Measurements from ENCODE around the gene TARS1. TPM values are rescaled to one million over a fixed set of nuclear protein-coding genes. Genes with fewer than 3 reads are reported as not detected.

The TARS1 gene
- total and polyA plus RNA-seq, 9 donors: 34.1 to 176 (median 48.9) TPM

GRCh38 chr5:33501260-33501659, 60.5 kb downstream of the TARS1 start:
- intact Hi-C loops (cut with DNase I): no loop called here
- Histone ChIP-seq H3K4me1 (ENCODE audit: insufficient read depth) (no peaks in the 10 kb centered on the region), H3K27ac (no peak overlapping the region), H3K27me3 (no peaks in the 10 kb centered on the region), H3K36me3 (no peaks in the 10 kb centered on the region), H3K4me3 (no peak overlapping the region), H3K9me3 (no peaks in the 10 kb centered on the region)
- 95 to 96% (median 95%) methylated on average over 4 of the region's 4 CpGs for WGBS, 3 donors
- no peak for DNase-seq
- TF ChIP-seq EP300 (IDR thresholded peaks at IDR 0.05) (no peak), CTCF (IDR thresholded peaks at IDR 0.05) (no peak), POLR2A (IDR thresholded peaks at IDR 0.05) (no peak)

DNA sequence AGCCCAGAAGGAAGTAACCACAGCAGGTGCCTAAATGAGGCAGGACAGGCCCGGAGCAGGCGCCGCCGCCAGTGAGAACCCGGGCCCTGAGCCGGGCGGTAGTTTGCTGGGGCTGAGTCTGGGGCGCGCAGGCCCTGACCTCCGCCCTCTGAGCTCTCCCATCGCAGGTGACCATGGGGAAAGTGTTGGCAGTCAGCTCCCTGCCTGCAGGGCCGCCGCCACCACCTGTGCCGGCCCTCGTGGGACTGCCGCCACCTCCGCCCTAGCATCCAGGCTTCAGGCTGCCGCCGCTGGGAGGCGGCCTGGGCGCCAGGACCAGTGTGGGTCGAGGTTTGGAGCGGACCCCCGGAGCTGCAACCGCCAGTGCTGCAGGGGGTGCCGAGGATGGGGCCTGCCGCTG, 61.1 kb downstream of the TARS1 start:
- Histone ChIP-seq H3K9me3 (no peaks in the 10 kb centered on the region), H3K27ac (no peak overlapping the region), H3K4me1 (ENCODE audit: insufficient read depth) (no peaks in the 10 kb centered on the region), H3K4me3 (no peak overlapping the region), H3K27me3 (no peaks in the 10 kb centered on the region), H3K36me3 (no peaks in the 10 kb centered on the region)
- TF ChIP-seq POLR2A (IDR thresholded peaks at IDR 0.05) (no peak), CTCF (IDR thresholded peaks at IDR 0.05) (no peak), EP300 (IDR thresholded peaks at IDR 0.05) (no peak)
- intact Hi-C loops (cut with DNase I): no loop called here
- DNase-seq: no peak
- WGBS, 3 donors: 92 to 94% (median 92%) methylated on average over 27 of the region's 27 CpGs

GRCh38 chr5:33504570-33504969, 63.8 kb downstream of the TARS1 start:
- intact Hi-C loops (cut with DNase I): no loop called here

GRCh38 chr5:33507426-33507825, 66.7 kb downstream of the TARS1 start:
- TF ChIP-seq CTCF (IDR thresholded peaks at IDR 0.05) (no peak), EP300 (IDR thresholded peaks at IDR 0.05) (no peak), POLR2A (IDR thresholded peaks at IDR 0.05) (no peak)
- Histone ChIP-seq H3K27me3 (no peaks in the 10 kb centered on the region), H3K4me1 (ENCODE audit: insufficient read depth) (no peaks in the 10 kb centered on the region), H3K4me3 (no peak overlapping the region), H3K36me3 (no peaks in the 10 kb centered on the region), H3K9me3 (no peaks in the 10 kb centered on the region), H3K27ac (no peak overlapping the region)
- DNase-seq: no peak
- intact Hi-C loops (cut with DNase I): no loop called here
- 70 to 80% (median 70%) methylated on average over 4 of the region's 4 CpGs for WGBS, 3 donors

More at GRCh38 chr5:33504570-33504969, 63.8 kb downstream of the TARS1 start:
- no peaks in the 10 kb centered on the region for H3K27me3 ChIP-seq
- no peaks in the 10 kb centered on the region for H3K9me3 ChIP-seq
- H3K27ac ChIP-seq: no peak overlapping the region
- TF ChIP-seq EP300 (IDR thresholded peaks at IDR 0.05) (no peak), POLR2A (IDR thresholded peaks at IDR 0.05) (no peak), CTCF (IDR thresholded peaks at IDR 0.05) (no peak)
- no peak overlapping the region for H3K4me3 ChIP-seq
- DNase-seq: no peak
- H3K4me1 ChIP-seq (ENCODE audit: insufficient read depth): no peaks in the 10 kb centered on the region
- H3K36me3 ChIP-seq: no peaks in the 10 kb centered on the region
- 75 to 83% (median 81%) methylated on average over 3 of the region's 3 CpGs for WGBS, 3 donors

All from ovary (tissue), 9 donors.